Natural killer cell (primary cell): ENCODE results near the gene IKZF3. TPM values are rescaled to one million over a fixed set of nuclear protein-coding genes. Genes with fewer than 3 reads are reported as not detected.
"Not testable (repeated sequence)": the region's sequence is repeated elsewhere in the genome, so short reads cannot be mapped to it uniquely, and the experiment has no call there.

Source experiments
- ATAC-seq, 3 donors: fragments of 150-1000 bp in 2 of 3; fragments of 200-7000 bp in 1 of 3; cut with Tn5 transposase; 1 replicate in 1 of 3; 2 replicates in 2 of 3; pipeline ENCODE4 v1.10.0; 2021; ENCODE audit warnings: mild to moderate bottlenecking in 2 of 3, moderate library complexity in 2 of 3
- DNase-seq, 2 donors: peaks; one replicate each; pipeline versions ENCODE4 v3.0.0 to v3.0.0-alpha.2; 2013 to 2021; ENCODE audit warnings: mixed read lengths in 1 of 2
- H3K27ac ChIP-seq: one replicate; pipeline ENCODE4 v1.5.1; 2013; ENCODE audit warnings: mild to moderate bottlenecking, low read length
- H3K27me3 ChIP-seq: one replicate; pipeline ENCODE4 v1.6.1; 2013; ENCODE audit warnings: low read length; ENCODE audit not compliant: control insufficient read depth, insufficient read depth
- H3K36me3 ChIP-seq: one replicate; pipeline ENCODE4 v1.6.1; 2013; ENCODE audit warnings: low read length; ENCODE audit not compliant: control insufficient read depth, insufficient read depth
- H3K4me1 ChIP-seq: one replicate; pipeline ENCODE4 v1.6.1; 2013; ENCODE audit warnings: low read length; ENCODE audit not compliant: control insufficient read depth, insufficient read depth
- H3K4me3 ChIP-seq: one replicate; pipeline ENCODE4 v1.5.1; 2013; ENCODE audit warnings: low read length
- H3K9me3 ChIP-seq: one replicate; pipeline ENCODE4 v1.6.1; 2013; ENCODE audit warnings: low read length; ENCODE audit not compliant: control insufficient read depth, insufficient read depth
- H3K27ac Mint-ChIP-seq, 2 donors: one replicate each; pipeline ENCODE4 v1.8.0; 2022; ENCODE audit warnings: mild to moderate bottlenecking in 2 of 2, mixed read lengths in 2 of 2, moderate library complexity in 1 of 2
- H3K27me3 Mint-ChIP-seq, 2 donors: one replicate each; pipeline ENCODE4 v1.8.0; 2022; ENCODE audit warnings: low read depth in 2 of 2, mixed read lengths in 2 of 2
- H3K36me3 Mint-ChIP-seq: one replicate; pipeline ENCODE4 v1.8.0; 2022; ENCODE audit warnings: mixed read lengths
- H3K4me1 Mint-ChIP-seq, 2 donors: one replicate each; pipeline ENCODE4 v1.8.0; 2022; ENCODE audit warnings: mixed read lengths in 2 of 2
- H3K4me3 Mint-ChIP-seq: one replicate; pipeline ENCODE4 v1.8.0; 2022; ENCODE audit warnings: mild to moderate bottlenecking, moderate library complexity, mixed read lengths
- H3K9me3 Mint-ChIP-seq, 2 donors: one replicate each; pipeline ENCODE4 v1.8.0; 2022; ENCODE audit warnings: mixed read lengths in 2 of 2
- WGBS: methylation state at CpG from one replicate; pipeline ENCODE4 v1.1.7; 2013; ENCODE audit warnings: missing lambda C conversion rate; ENCODE audit not compliant: insufficient coverage; 5-methylcytosine and 5-hydroxymethylcytosine counted together
- intact Hi-C: fragments of 100-400 bp; cut with micrococcal nuclease; formaldehyde crosslinking; loops from one replicate; pipeline ENCODE4 v1.14.2; 2022
- total RNA-seq, 4 donors: library from RNA; stranded (reverse); fragments of 120-200 nt in 1 of 4; gene quantifications; one replicate each; pipeline versions ENCODE4 v1.2.3 to v1.2.4, GENCODE V29; 2013 to 2022
- TF ChIP-seq, protein P1 (sequence below): fragments of 200-600 bp; IDR thresholded peaks from one replicate; pipeline ENCODE4 v1.8.0; 2022; ENCODE audit warnings: antibody characterized with exemption

Gene IKZF3
- total RNA-seq, 3 donors from 2014 or later (not counting 1 experiment from before 2014, with no cell fraction given), result 134 to 162 (median 139) TPM

DNA sequence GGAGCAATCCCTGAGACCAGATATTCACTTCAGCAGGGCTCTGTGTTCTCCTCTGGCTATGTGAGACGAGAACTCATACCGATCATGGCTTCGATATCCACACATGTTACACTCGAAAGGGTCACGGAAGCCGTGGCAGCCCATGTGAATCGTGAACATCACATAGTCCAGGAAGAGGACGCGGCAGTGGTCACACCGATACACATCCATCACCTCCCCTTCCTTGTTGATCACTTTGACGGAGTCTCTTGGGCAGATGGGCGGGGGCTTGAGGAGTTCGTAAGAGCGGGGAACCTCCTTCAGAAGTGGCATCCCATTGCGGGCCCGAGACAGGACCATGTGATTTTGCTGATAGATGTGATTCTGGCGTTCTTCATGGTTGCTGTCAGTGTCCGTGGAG lies 98.3 kb downstream of the IKZF3 start:
- DNase-seq (no peak), ATAC-seq (no peak)
- TF ChIP-seq, protein P1, sequence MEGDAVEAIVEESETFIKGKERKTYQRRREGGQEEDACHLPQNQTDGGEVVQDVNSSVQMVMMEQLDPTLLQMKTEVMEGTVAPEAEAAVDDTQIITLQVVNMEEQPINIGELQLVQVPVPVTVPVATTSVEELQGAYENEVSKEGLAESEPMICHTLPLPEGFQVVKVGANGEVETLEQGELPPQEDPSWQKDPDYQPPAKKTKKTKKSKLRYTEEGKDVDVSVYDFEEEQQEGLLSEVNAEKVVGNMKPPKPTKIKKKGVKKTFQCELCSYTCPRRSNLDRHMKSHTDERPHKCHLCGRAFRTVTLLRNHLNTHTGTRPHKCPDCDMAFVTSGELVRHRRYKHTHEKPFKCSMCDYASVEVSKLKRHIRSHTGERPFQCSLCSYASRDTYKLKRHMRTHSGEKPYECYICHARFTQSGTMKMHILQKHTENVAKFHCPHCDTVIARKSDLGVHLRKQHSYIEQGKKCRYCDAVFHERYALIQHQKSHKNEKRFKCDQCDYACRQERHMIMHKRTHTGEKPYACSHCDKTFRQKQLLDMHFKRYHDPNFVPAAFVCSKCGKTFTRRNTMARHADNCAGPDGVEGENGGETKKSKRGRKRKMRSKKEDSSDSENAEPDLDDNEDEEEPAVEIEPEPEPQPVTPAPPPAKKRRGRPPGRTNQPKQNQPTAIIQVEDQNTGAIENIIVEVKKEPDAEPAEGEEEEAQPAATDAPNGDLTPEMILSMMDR, result no peak
- H3K27me3 Mint-ChIP-seq, result no peaks in the 10 kb centered on the region
- intact Hi-C loops, result loop anchor here (2.0 to 5.0 kb wide), 2 partner anchors 19 to 557 kb away; no protein-coding TSS in a partner anchor
- H3K27me3 ChIP-seq, result no peaks in the 10 kb centered on the region
- peak overlapping the region; percentile 88 for H3K4me3 Mint-ChIP-seq
- 82% methylated on average over 18 of the region's 18 CpGs for WGBS
- H3K4me1 Mint-ChIP-seq, result peaks cover 68 to 75% of the 10 kb centered on the region in 2 donors
- peak overlapping the region; percentile 94 to 98 for H3K27ac Mint-ChIP-seq
- no peak overlapping the region for H3K4me3 ChIP-seq
- H3K9me3 Mint-ChIP-seq, result no peaks in the 10 kb centered on the region
- peaks cover 14% of the 10 kb centered on the region for H3K36me3 Mint-ChIP-seq
- H3K9me3 ChIP-seq, result no peaks in the 10 kb centered on the region
- H3K4me1 ChIP-seq, result peaks cover 75% of the 10 kb centered on the region
- H3K27ac ChIP-seq, result peak overlapping the region; percentile 72
- H3K36me3 ChIP-seq, result peaks cover 55% of the 10 kb centered on the region

DNA sequence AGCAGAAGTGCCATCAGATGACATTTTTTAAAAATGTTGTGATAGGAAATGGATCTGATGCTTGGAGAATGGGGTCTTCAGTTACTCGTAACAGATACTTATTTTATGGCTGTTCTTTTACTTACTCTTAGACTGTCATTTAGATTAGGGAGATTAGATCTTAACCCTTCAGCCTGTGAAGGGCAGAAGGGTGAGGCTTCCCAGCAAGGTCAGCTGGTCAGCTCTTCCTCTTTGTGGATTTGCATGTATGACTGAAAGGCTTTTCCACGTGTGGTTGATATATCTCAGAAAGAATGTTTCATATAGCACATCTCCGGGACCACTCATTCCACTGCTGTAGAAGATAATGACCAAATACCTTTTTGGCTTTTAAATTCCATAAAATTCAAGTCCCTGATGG lies 98.9 kb downstream of the IKZF3 start:
- Histone ChIP-seq H3K27ac (peak overlapping the region; percentile 72), H3K27me3 (no peaks in the 10 kb centered on the region), H3K36me3 (peaks cover 58% of the 10 kb centered on the region), H3K4me1 (peaks cover 74% of the 10 kb centered on the region), H3K4me3 (no peak overlapping the region), H3K9me3 (no peaks in the 10 kb centered on the region)
- TF ChIP-seq, protein P1, result no peak
- DNase-seq (no peak), ATAC-seq (no peak)
- Mint-ChIP-seq H3K9me3 (no peaks in the 10 kb centered on the region), H3K27ac (peak overlapping the region; percentile 94 to 98), H3K4me3 (peak overlapping the region; percentile 88), H3K27me3 (no peaks in the 10 kb centered on the region), H3K4me1 (peaks cover 62 to 69% of the 10 kb centered on the region in 2 donors), H3K36me3 (peaks cover 14% of the 10 kb centered on the region)
- no CpG with 5 or more reads among the region's 3 CpGs for WGBS
- intact Hi-C loops, result loop anchor here (5.0 kb wide), 1 partner anchor 557 kb away; no protein-coding TSS in a partner anchor

DNA sequence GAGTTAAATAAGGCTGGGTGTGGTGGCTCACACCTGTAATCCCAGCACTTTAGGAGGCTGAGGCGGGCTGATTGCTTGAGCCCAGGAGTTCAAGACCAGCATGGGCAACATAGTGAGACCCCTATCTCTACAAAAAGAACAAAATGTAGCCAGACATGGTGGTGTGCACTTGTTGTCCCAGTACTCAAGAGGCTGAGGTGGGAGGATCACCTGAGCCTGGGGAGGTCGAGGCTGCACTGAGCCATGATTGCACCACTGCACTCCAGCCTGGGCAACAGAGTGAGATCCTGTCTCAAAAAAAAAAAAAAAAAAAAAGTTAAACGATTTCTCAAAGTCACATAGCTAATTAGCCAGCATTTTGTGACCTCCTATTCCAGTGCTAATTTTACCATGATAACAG lies 99.9 kb downstream of the IKZF3 start:
- H3K4me3 Mint-ChIP-seq, H3K9me3 Mint-ChIP-seq, intact Hi-C loops, H3K9me3 ChIP-seq, H3K27ac ChIP-seq, H3K4me3 ChIP-seq, ATAC-seq, DNase-seq, H3K27me3 Mint-ChIP-seq, H3K27me3 ChIP-seq: not testable (repeated sequence)
- peaks cover 60 to 67% of the 10 kb centered on the region in 2 donors for H3K4me1 Mint-ChIP-seq
- H3K27ac Mint-ChIP-seq, result peak overlapping the region; percentile 94 to 98
- WGBS, result 85% methylated on average over 2 of the region's 3 CpGs
- peaks cover 14% of the 10 kb centered on the region for H3K36me3 Mint-ChIP-seq
- peaks cover 54% of the 10 kb centered on the region for H3K36me3 ChIP-seq
- H3K4me1 ChIP-seq, result peaks cover 74% of the 10 kb centered on the region

GRCh38 chr17:39763051-39763820 lies 100.9 kb downstream of the IKZF3 start:
- Histone ChIP-seq H3K9me3 (no peaks in the 10 kb centered on the region), H3K4me1 (peaks cover 76% of the 10 kb centered on the region), H3K4me3 (no peak overlapping the region), H3K36me3 (peaks cover 50% of the 10 kb centered on the region), H3K27ac (no peak overlapping the region), H3K27me3 (no peaks in the 10 kb centered on the region)
- intact Hi-C loops, result no loop called here
- Mint-ChIP-seq H3K4me1 (peaks cover 60 to 67% of the 10 kb centered on the region in 2 donors), H3K27me3 (no peaks in the 10 kb centered on the region), H3K4me3 (no peak overlapping the region), H3K27ac (peak overlapping the region; percentile 54 to 94), H3K9me3 (no peaks in the 10 kb centered on the region), H3K36me3 (peaks cover 14% of the 10 kb centered on the region)
- DNase-seq (no peak), ATAC-seq (no peak)
- WGBS, result 95% methylated on average over 3 of the region's 5 CpGs
- TF ChIP-seq, protein P1, result no peak
